Upper lobe of left lung (tissue), 4 donors: Measurements from ENCODE around the gene PKIG.

Experiments
- POLR2A ChIP-seq, 4 donors: fragments of 450-650 bp; IDR thresholded peaks; one replicate each; pipeline ENCODE4 v1.5.1; 2016 to 2017; ENCODE audit warnings: antibody characterized with exemption in 4 of 4, mild to moderate bottlenecking in 2 of 4
- POLR2AphosphoS5 ChIP-seq, 2 donors: sonication (generic); formaldehyde crosslinking; IDR thresholded peaks; one replicate each; pipeline ENCODE4 v1.5.1; 2017; ENCODE audit warnings: antibody characterized with exemption in 2 of 2
- TF ChIP-seq, protein P1 (sequence below), 6 experiments: fragments of 450-650 bp in 4 of 6; fragments of 200-600 bp in 2 of 6; sonication (generic) in 2 of 6; IDR thresholded peaks; one replicate each; pipeline ENCODE4 v1.5.1; 2016 to 2019; ENCODE audit warnings: antibody characterized with exemption in 6 of 6

GRCh38 chr20:44644230-44644617, 61.8 kb downstream of the PKIG start:
- TF ChIP-seq, protein P1, sequence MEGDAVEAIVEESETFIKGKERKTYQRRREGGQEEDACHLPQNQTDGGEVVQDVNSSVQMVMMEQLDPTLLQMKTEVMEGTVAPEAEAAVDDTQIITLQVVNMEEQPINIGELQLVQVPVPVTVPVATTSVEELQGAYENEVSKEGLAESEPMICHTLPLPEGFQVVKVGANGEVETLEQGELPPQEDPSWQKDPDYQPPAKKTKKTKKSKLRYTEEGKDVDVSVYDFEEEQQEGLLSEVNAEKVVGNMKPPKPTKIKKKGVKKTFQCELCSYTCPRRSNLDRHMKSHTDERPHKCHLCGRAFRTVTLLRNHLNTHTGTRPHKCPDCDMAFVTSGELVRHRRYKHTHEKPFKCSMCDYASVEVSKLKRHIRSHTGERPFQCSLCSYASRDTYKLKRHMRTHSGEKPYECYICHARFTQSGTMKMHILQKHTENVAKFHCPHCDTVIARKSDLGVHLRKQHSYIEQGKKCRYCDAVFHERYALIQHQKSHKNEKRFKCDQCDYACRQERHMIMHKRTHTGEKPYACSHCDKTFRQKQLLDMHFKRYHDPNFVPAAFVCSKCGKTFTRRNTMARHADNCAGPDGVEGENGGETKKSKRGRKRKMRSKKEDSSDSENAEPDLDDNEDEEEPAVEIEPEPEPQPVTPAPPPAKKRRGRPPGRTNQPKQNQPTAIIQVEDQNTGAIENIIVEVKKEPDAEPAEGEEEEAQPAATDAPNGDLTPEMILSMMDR (IDR thresholded peaks at IDR 0.05) = no peak
- no peak for TF ChIP-seq POLR2A (IDR thresholded peaks at IDR 0.05)
- TF ChIP-seq POLR2AphosphoS5 (IDR thresholded peaks at IDR 0.05) = no peak
